Measurements from ENCODE around the gene RAB31.

DNA sequence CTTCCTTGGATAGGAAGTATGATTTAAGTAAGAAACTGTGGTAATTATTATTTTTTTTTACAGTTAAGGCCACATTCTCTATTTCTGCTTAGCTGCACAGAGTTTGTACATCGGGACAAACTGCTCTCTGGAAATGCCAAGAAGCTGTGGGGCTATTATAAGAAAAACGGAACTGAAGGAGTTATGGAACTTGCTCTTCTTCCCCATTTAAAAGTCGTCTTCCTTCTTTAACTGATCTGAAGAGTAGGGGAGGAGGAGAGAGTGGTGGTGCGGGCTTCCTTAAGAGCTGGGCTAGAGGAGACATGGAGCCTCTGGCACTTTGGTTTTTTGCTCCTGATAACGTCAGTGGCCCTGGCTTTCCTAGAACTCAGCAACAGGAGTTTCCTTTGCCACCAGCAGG lies 54.4 kb downstream of the RAB31 start:
- TF ChIP-seq, protein P1, sequence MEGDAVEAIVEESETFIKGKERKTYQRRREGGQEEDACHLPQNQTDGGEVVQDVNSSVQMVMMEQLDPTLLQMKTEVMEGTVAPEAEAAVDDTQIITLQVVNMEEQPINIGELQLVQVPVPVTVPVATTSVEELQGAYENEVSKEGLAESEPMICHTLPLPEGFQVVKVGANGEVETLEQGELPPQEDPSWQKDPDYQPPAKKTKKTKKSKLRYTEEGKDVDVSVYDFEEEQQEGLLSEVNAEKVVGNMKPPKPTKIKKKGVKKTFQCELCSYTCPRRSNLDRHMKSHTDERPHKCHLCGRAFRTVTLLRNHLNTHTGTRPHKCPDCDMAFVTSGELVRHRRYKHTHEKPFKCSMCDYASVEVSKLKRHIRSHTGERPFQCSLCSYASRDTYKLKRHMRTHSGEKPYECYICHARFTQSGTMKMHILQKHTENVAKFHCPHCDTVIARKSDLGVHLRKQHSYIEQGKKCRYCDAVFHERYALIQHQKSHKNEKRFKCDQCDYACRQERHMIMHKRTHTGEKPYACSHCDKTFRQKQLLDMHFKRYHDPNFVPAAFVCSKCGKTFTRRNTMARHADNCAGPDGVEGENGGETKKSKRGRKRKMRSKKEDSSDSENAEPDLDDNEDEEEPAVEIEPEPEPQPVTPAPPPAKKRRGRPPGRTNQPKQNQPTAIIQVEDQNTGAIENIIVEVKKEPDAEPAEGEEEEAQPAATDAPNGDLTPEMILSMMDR (conservative IDR thresholded peaks at IDR 0.05 in 1 of 2, IDR thresholded peaks at IDR 0.05 in 1 of 2; ENCODE audit: extremely low read depth in 1 of 2, insufficient read depth in 1 of 2, low read depth in 1 of 2, low read length in 2 of 2): no peak
- no peak for TF ChIP-seq EZH2 (IDR thresholded peaks at IDR 0.05; ENCODE audit: borderline replicate concordance, low read length)
